Measurements from ENCODE around the gene GSTCD. TPM values are rescaled to one million over a fixed set of nuclear protein-coding genes. Genes with fewer than 3 reads are reported as not detected.
"Not testable (repeated sequence)": the region's sequence is repeated elsewhere in the genome, so short reads cannot be mapped to it uniquely, and the experiment has no call there.

The GSTCD gene
- total RNA-seq, 1 donor from 2014 or later, result 9.0 TPM

GRCh38 chr4:105805501-105806120, 97.0 kb downstream of the GSTCD start:
- DNase-seq (ENCODE audit: low read depth in 2 of 2), result no peak

GRCh38 chr4:105807496-105807895, 98.9 kb downstream of the GSTCD start:
- DNase-seq (ENCODE audit: low read depth in 2 of 2), result no peak

- DNase-seq (ENCODE audit: low read depth in 2 of 2), result no peak
These were observed 99.6 kb downstream of the GSTCD start for GRCh38 chr4:105808030-105808749.

GRCh38 chr4:105808750-105809041, 100.1 kb downstream of the GSTCD start:
- no peak for DNase-seq (ENCODE audit: low read depth in 2 of 2)

- no peak for DNase-seq (ENCODE audit: low read depth in 2 of 2)
These were observed 107.1 kb downstream of the GSTCD start for GRCh38 chr4:105815701-105816100.

- no peak for DNase-seq (ENCODE audit: low read depth in 2 of 2)
These were observed 113.5 kb downstream of the GSTCD start for GRCh38 chr4:105822061-105822460.

GRCh38 chr4:105828074-105828473, 119.5 kb downstream of the GSTCD start:
- DNase-seq (ENCODE audit: low read depth in 2 of 2), result no peak

GRCh38 chr4:105831189-105831588, 122.6 kb downstream of the GSTCD start:
- DNase-seq (ENCODE audit: low read depth in 2 of 2), result no peak

GRCh38 chr4:105835177-105835576, 126.6 kb downstream of the GSTCD start:
- no peak for DNase-seq (ENCODE audit: low read depth in 2 of 2)

- no peak for DNase-seq (ENCODE audit: low read depth in 2 of 2)
These were observed 128.0 kb downstream of the GSTCD start for GRCh38 chr4:105836537-105836936.

- DNase-seq (ENCODE audit: low read depth in 2 of 2), result no peak
These were observed 128.5 kb downstream of the GSTCD start for GRCh38 chr4:105837037-105837436.

GRCh38 chr4:105838082-105838481, 129.5 kb downstream of the GSTCD start:
- no peak for DNase-seq (ENCODE audit: low read depth in 2 of 2)

GRCh38 chr4:105840426-105841174, 132.0 kb downstream of the GSTCD start:
- no peak for DNase-seq (ENCODE audit: low read depth in 2 of 2)

- DNase-seq (ENCODE audit: low read depth in 2 of 2), result no peak
These were observed 135.4 kb downstream of the GSTCD start for GRCh38 chr4:105843941-105844340.

GRCh38 chr4:105845559-105845958, 137.0 kb downstream of the GSTCD start:
- no peak for DNase-seq (ENCODE audit: low read depth in 2 of 2)

- not testable (repeated sequence) for DNase-seq (ENCODE audit: low read depth in 2 of 2)
These were observed 139.8 kb downstream of the GSTCD start for GRCh38 chr4:105848359-105848758.

GRCh38 chr4:105851196-105851595, 142.6 kb downstream of the GSTCD start:
- DNase-seq (ENCODE audit: low read depth in 2 of 2), result no peak

GRCh38 chr4:105852230-105852629, 143.6 kb downstream of the GSTCD start:
- DNase-seq (ENCODE audit: low read depth in 2 of 2), result not testable (repeated sequence)

GRCh38 chr4:105858466-105859040, 150.0 kb downstream of the GSTCD start:
- DNase-seq (ENCODE audit: low read depth in 2 of 2), result no peak

- DNase-seq (ENCODE audit: low read depth in 2 of 2), result peak; percentile 7 to 77
These were observed 150.6 kb downstream of the GSTCD start for GRCh38 chr4:105859233-105859632.

GRCh38 chr4:105870963-105871362, 162.4 kb downstream of the GSTCD start:
- DNase-seq (ENCODE audit: low read depth in 2 of 2), result no peak

GRCh38 chr4:105871997-105872396, 163.4 kb downstream of the GSTCD start:
- DNase-seq (ENCODE audit: low read depth in 2 of 2), result no peak

Data from dermis microvascular lymphatic vessel endothelial cell (primary cell).